ENCODE measurements around the gene DGKI. TPM values are rescaled to one million over a fixed set of nuclear protein-coding genes. Genes with fewer than 3 reads are reported as not detected.
A peak's percentile ranks its signal among the peaks of the same experiment; 100 is the strongest.

Gene DGKI
- total and polyA plus RNA-seq, 2 donors (not counting 1 experiment from before 2014, with no cell fraction given): 0.74 to 2.1 TPM

GRCh38 chr7:137818036-137818435 is 28.7 kb downstream of the DGKI start:
- H3K27ac ChIP-seq (ENCODE audit: insufficient read depth, low read length): no peak overlapping the region
- DNase-seq (ENCODE audit: low read depth in 2 of 2): peak; percentile 44 to 73
- H3K4me3 ChIP-seq (replicated peaks in 1 of 4; ENCODE audit: control extremely low read depth in 1 of 4, insufficient read depth in 1 of 4, low read depth in 3 of 4, low read length in 4 of 4): no peak overlapping the region
- H3K4me2 ChIP-seq (ENCODE audit: extremely low read depth, insufficient read depth, low read length): peak overlapping the region; percentile 26
- no peaks in the 10 kb centered on the region for H3K79me2 ChIP-seq (ENCODE audit: control insufficient read depth, insufficient read depth, low read length)
- no peak overlapping the region for H2AFZ ChIP-seq (ENCODE audit: low read length)
- peaks cover 11% of the 10 kb centered on the region for H3K4me1 ChIP-seq (ENCODE audit: control insufficient read depth, extremely low read depth, insufficient read depth, low read length)
- H3K9ac ChIP-seq (ENCODE audit: insufficient read depth, low read length): no peak overlapping the region
- TF ChIP-seq EZH2 (IDR thresholded peaks at IDR 0.05; ENCODE audit: low read length, missing control alignments): no peak
- TF ChIP-seq, protein P1, sequence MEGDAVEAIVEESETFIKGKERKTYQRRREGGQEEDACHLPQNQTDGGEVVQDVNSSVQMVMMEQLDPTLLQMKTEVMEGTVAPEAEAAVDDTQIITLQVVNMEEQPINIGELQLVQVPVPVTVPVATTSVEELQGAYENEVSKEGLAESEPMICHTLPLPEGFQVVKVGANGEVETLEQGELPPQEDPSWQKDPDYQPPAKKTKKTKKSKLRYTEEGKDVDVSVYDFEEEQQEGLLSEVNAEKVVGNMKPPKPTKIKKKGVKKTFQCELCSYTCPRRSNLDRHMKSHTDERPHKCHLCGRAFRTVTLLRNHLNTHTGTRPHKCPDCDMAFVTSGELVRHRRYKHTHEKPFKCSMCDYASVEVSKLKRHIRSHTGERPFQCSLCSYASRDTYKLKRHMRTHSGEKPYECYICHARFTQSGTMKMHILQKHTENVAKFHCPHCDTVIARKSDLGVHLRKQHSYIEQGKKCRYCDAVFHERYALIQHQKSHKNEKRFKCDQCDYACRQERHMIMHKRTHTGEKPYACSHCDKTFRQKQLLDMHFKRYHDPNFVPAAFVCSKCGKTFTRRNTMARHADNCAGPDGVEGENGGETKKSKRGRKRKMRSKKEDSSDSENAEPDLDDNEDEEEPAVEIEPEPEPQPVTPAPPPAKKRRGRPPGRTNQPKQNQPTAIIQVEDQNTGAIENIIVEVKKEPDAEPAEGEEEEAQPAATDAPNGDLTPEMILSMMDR (conservative IDR thresholded peaks at IDR 0.05 in 1 of 2, IDR thresholded peaks at IDR 0.05 in 1 of 2; ENCODE audit: low read depth in 1 of 2, low read length in 2 of 2): no peak
- no peaks in the 10 kb centered on the region for H3K9me3 ChIP-seq (ENCODE audit: control insufficient read depth, insufficient read depth, low read depth, low read length)
- H3K27me3 ChIP-seq (ENCODE audit: control insufficient read depth, insufficient read depth, low read length): no peaks in the 10 kb centered on the region
- no peaks in the 10 kb centered on the region for H4K20me1 ChIP-seq (ENCODE audit: control insufficient read depth, extremely low read depth, insufficient read depth, low read length)
- H3K36me3 ChIP-seq (ENCODE audit: control insufficient read depth, insufficient read depth, low read length): no peaks in the 10 kb centered on the region

- TF ChIP-seq, protein P1 (conservative IDR thresholded peaks at IDR 0.05 in 1 of 2, IDR thresholded peaks at IDR 0.05 in 1 of 2; ENCODE audit: low read depth in 1 of 2, low read length in 2 of 2): peak; percentile 33 to 47
- no peak for TF ChIP-seq EZH2 (IDR thresholded peaks at IDR 0.05; ENCODE audit: low read length, missing control alignments)
- Histone ChIP-seq H3K9me3 (ENCODE audit: control insufficient read depth, insufficient read depth, low read depth, low read length) (no peaks in the 10 kb centered on the region), H2AFZ (ENCODE audit: low read length) (no peak overlapping the region), H3K4me1 (ENCODE audit: control insufficient read depth, extremely low read depth, insufficient read depth, low read length) (peaks cover 11% of the 10 kb centered on the region), H3K27ac (ENCODE audit: insufficient read depth, low read length) (no peak overlapping the region), H3K4me3 (replicated peaks in 1 of 4; ENCODE audit: control extremely low read depth in 1 of 4, insufficient read depth in 1 of 4, low read depth in 3 of 4, low read length in 4 of 4) (no peak overlapping the region), H3K36me3 (ENCODE audit: control insufficient read depth, insufficient read depth, low read length) (no peaks in the 10 kb centered on the region), H4K20me1 (ENCODE audit: control insufficient read depth, extremely low read depth, insufficient read depth, low read length) (no peaks in the 10 kb centered on the region), H3K4me2 (ENCODE audit: extremely low read depth, insufficient read depth, low read length) (no peak overlapping the region), H3K79me2 (ENCODE audit: control insufficient read depth, insufficient read depth, low read length) (no peaks in the 10 kb centered on the region), H3K27me3 (ENCODE audit: control insufficient read depth, insufficient read depth, low read length) (no peaks in the 10 kb centered on the region), H3K9ac (ENCODE audit: insufficient read depth, low read length) (no peak overlapping the region)
- DNase-seq (ENCODE audit: low read depth in 2 of 2): peak in 1 of 2 donors; percentile 46
These were observed 30.0 kb downstream of the DGKI start for GRCh38 chr7:137816696-137817320.

DNA sequence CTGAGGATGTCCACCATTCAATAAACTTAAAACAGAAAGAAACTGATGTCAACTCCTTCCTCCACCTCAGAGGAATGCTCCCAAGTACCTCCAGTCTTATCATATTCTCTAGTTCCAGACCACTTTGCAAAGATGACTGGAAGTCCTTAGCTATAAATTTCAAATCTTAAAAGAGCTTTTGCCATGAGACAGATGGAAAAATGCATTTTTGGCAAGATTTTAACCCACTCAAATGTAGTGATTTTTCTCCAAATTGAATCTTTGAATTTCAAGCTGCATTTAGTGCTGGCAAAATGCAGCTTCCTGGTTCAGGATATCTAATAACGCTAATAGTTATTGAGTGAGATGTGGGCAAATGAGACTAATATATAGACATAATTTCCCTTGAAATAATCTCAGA is 33.2 kb downstream of the DGKI start:
- H2AFZ ChIP-seq (ENCODE audit: low read length): no peak overlapping the region
- H3K4me2 ChIP-seq (ENCODE audit: extremely low read depth, insufficient read depth, low read length): no peak overlapping the region
- no peaks in the 10 kb centered on the region for H3K36me3 ChIP-seq (ENCODE audit: control insufficient read depth, insufficient read depth, low read length)
- H3K9me3 ChIP-seq (ENCODE audit: control insufficient read depth, insufficient read depth, low read depth, low read length): no peaks in the 10 kb centered on the region
- H4K20me1 ChIP-seq (ENCODE audit: control insufficient read depth, extremely low read depth, insufficient read depth, low read length): no peaks in the 10 kb centered on the region
- H3K9ac ChIP-seq (ENCODE audit: insufficient read depth, low read length): no peak overlapping the region
- DNase-seq (ENCODE audit: low read depth in 2 of 2): no peak
- no peak overlapping the region for H3K4me3 ChIP-seq (replicated peaks in 1 of 4; ENCODE audit: control extremely low read depth in 1 of 4, insufficient read depth in 1 of 4, low read depth in 3 of 4, low read length in 4 of 4)
- peaks cover 5% of the 10 kb centered on the region for H3K4me1 ChIP-seq (ENCODE audit: control insufficient read depth, extremely low read depth, insufficient read depth, low read length)
- no peaks in the 10 kb centered on the region for H3K27me3 ChIP-seq (ENCODE audit: control insufficient read depth, insufficient read depth, low read length)
- no peaks in the 10 kb centered on the region for H3K79me2 ChIP-seq (ENCODE audit: control insufficient read depth, insufficient read depth, low read length)
- no peak overlapping the region for H3K27ac ChIP-seq (ENCODE audit: insufficient read depth, low read length)
- no peak for TF ChIP-seq EZH2 (IDR thresholded peaks at IDR 0.05; ENCODE audit: low read length, missing control alignments)
- TF ChIP-seq, protein P1 (conservative IDR thresholded peaks at IDR 0.05 in 1 of 2, IDR thresholded peaks at IDR 0.05 in 1 of 2; ENCODE audit: low read depth in 1 of 2, low read length in 2 of 2): no peak
